HUES64 (cell line): ENCODE data around the gene MYH16.
"Not testable (repeated sequence)": the region's sequence is repeated elsewhere in the genome, so short reads cannot be mapped to it uniquely, and the experiment has no call there.

Experiments used
- H3K27ac ChIP-seq: 2 replicates; pipeline ENCODE4 v1.7.0; 2013; ENCODE audit warnings: low read depth, low read length, inconsistent platforms
- H3K27me3 ChIP-seq: 2 replicates; pipeline ENCODE4 v1.6.1; 2013; ENCODE audit warnings: mild to moderate bottlenecking, low read length; ENCODE audit not compliant: insufficient read depth
- H3K36me3 ChIP-seq: 2 replicates; pipeline ENCODE4 v1.6.1; 2013; ENCODE audit warnings: mild to moderate bottlenecking, low read length; ENCODE audit not compliant: insufficient read depth
- H3K4me1 ChIP-seq: 2 replicates; pipeline ENCODE4 v1.6.1; 2013; ENCODE audit warnings: mild to moderate bottlenecking, low read length, moderate library complexity; ENCODE audit not compliant: insufficient read depth
- H3K4me3 ChIP-seq: 2 replicates; pipeline ENCODE4 v1.5.1; 2013; ENCODE audit warnings: mild to moderate bottlenecking, low read length, moderate library complexity
- H3K9ac ChIP-seq: 2 replicates; pipeline ENCODE4 v1.6.1; 2013; ENCODE audit warnings: mild to moderate bottlenecking, low read depth, low read length
- H3K9me3 ChIP-seq: 2 replicates; pipeline ENCODE4 v1.6.1; 2013; ENCODE audit warnings: low read depth, low read length; ENCODE audit not compliant: insufficient read depth
- WGBS: fragments of 150-250, 120-280 bp; methylation state at CpG from one replicate; pipeline ENCODE4 v1.1.7; 2013; ENCODE audit warnings: missing lambda C conversion rate; 5-methylcytosine and 5-hydroxymethylcytosine counted together

The MYH16 gene

GRCh38 chr7:99309111-99309510, 36.5 kb downstream of the MYH16 start:
- Histone ChIP-seq H3K9ac (no peak overlapping the region), H3K9me3 (0 out of 2 replicates have a peak, but pooled peaks cover 4% of the 10 kb centered on the region), H3K27me3 (no peaks in the 10 kb centered on the region), H3K27ac (no peak overlapping the region), H3K4me1 (no peaks in the 10 kb centered on the region), H3K36me3 (no peaks in the 10 kb centered on the region), H3K4me3 (no peak overlapping the region)
- WGBS, result 92% methylated on average over 7 of the region's 7 CpGs

DNA sequence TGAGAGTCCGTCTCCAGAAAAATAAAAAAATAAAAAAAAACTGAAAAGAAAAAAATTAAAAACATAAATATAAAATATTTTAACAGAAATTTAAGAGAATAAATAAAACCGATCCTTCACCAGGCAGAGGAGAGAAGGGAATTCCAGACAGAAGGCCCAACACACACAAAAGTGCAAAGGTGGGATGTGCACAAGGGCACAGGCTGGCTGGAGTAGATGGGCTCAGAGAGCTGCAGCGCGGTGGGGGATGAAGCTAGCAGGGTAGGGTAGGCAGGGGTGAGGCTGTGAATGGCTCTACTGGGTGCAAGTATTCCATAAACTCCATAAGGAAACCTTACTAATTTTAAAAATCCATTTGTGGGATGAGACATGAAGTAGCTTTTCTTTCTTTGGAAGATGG, 37.4 kb downstream of the MYH16 start:
- H3K9ac ChIP-seq, result no peak overlapping the region
- H3K36me3 ChIP-seq, result no peaks in the 10 kb centered on the region
- 96% methylated on average over 3 of the region's 4 CpGs for WGBS
- H3K27ac ChIP-seq, result no peak overlapping the region
- H3K9me3 ChIP-seq, result 0 out of 2 replicates have a peak, but pooled peaks cover 4% of the 10 kb centered on the region
- H3K4me1 ChIP-seq, result no peaks in the 10 kb centered on the region
- H3K27me3 ChIP-seq, result no peaks in the 10 kb centered on the region
- H3K4me3 ChIP-seq, result no peak overlapping the region

DNA sequence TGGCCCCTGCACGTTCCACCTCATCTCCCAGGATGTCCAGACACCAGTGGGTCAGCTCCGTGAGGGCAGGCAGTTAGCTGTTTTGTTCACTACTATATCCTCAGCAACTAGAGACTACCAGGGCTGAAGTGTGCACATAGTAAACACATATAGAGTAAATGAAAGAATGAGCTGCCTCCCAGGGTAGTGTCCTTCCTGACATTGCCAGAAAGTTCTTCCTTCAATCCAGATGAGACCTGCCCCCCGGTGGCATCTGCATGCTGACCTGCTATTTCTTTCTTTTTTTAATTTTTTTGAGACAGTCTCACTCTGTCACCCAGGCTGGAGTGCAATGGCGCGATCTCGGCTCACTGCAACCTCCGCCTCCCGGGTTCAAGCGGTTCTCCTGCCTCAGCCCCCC, 39.1 kb downstream of the MYH16 start:
- H3K4me1 ChIP-seq, result no peaks in the 10 kb centered on the region
- 89% methylated on average over 9 of the region's 9 CpGs for WGBS
- no peak overlapping the region for H3K9ac ChIP-seq
- no peak overlapping the region for H3K27ac ChIP-seq
- H3K36me3 ChIP-seq, result no peaks in the 10 kb centered on the region
- H3K27me3 ChIP-seq, result no peaks in the 10 kb centered on the region
- H3K9me3 ChIP-seq, result 0 out of 2 replicates have a peak, but pooled peaks cover 4% of the 10 kb centered on the region
- H3K4me3 ChIP-seq, result no peak overlapping the region

DNA sequence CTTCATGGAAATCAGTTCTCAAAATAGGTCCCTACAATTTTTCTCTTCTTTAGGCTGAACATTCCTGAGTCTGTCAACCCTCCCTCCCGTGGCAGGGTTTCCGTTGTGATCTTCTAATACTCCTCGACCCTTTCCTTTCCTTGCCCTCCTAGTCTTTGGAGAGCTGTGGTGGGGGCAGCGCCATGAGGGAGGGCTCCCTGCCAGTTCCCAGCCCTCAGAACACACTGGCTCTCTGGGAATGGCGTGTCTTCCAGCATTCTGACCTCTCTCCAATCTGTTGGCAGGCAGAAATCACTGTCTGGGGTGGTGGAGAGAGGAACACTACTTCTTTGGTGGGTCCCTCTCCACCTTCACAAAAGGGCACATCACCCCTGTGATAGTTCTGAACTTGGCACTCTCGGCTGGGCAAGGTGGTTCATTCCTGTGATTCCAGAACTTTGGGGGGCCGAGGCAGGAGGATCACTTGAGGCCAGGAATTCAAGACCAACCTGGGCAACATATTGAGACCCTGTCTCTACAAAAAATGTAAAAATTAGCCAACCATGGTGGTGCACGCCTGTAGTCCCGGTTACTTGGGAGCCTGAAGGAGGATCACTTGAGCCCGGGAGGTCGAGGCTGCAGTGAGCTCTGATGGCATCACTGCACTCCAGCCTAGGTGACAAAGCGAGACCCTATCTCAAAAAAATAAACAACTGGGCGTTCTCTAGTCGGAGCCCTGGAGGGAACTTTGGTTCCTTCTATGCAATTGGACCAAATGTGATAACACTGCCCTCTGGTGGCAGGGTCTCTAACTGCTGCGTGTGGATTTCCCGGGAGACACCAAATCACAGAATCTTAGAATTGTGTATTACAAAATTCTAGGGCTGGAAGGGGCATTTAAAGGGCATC, 39.9 kb downstream of the MYH16 start:
- no peak overlapping the region for H3K4me3 ChIP-seq
- H3K36me3 ChIP-seq, result no peaks in the 10 kb centered on the region
- no peak overlapping the region for H3K9ac ChIP-seq
- no peaks in the 10 kb centered on the region for H3K27me3 ChIP-seq
- 0 out of 2 replicates have a peak, but pooled peaks cover 4% of the 10 kb centered on the region for H3K9me3 ChIP-seq
- no peaks in the 10 kb centered on the region for H3K4me1 ChIP-seq
- 66% methylated on average over 15 of the region's 16 CpGs for WGBS
- no peak overlapping the region for H3K27ac ChIP-seq

DNA sequence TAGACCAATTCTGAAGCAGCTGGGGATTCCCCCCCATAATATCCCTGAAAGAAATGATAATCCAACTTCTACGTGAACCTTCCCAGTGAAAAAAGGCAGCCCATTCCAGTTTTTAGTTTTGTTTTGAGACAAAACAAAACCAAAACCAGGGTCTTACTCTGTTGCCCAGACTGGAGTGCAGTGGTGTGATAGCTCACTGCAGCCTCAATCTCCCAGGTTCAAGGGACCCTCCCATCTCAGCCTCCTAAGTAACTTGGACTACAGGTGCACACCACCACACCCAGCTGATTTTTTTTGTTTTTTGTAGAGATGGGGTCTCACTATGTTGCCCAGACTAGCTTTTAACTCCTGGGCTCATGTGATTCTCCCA, 40.5 kb downstream of the MYH16 start:
- H3K4me1 ChIP-seq, result no peaks in the 10 kb centered on the region
- H3K27ac ChIP-seq, result no peak overlapping the region
- no peak overlapping the region for H3K4me3 ChIP-seq
- no peak overlapping the region for H3K9ac ChIP-seq
- 0 out of 2 replicates have a peak, but pooled peaks cover 4% of the 10 kb centered on the region for H3K9me3 ChIP-seq
- no peaks in the 10 kb centered on the region for H3K36me3 ChIP-seq
- no peaks in the 10 kb centered on the region for H3K27me3 ChIP-seq
- WGBS, result 76% methylated on average over 1 of the region's 1 CpG

DNA sequence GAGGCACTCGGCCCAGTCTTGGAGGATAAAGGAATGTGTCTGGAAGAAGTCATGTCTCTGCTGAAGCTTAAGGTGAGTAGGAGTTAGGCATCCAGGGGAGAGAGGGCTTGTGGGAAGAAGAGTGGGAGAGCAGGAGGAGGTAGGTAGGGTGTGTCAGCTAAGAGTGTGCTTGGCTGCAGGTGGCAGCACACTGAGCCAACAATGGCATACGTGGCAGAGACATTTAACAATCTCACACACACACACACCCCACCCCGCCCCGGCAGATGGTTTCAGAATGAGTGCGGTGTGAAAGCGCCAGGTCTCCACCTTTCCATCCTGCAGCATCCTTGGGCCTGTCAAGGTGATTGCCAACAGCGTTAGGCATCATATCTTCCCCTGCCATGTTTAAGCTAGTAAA, 41.9 kb downstream of the MYH16 start:
- WGBS, result 91% methylated on average over 7 of the region's 7 CpGs
- H3K4me3 ChIP-seq, result no peak overlapping the region

GRCh38 chr7:99320371-99320770, 47.7 kb downstream of the MYH16 start:
- 47% methylated on average over 4 of the region's 4 CpGs for WGBS
- Histone ChIP-seq H3K36me3 (no peaks in the 10 kb centered on the region), H3K27ac (no peak overlapping the region), H3K9me3 (no peaks in the 10 kb centered on the region), H3K9ac (no peak overlapping the region), H3K4me1 (peaks cover 7% of the 10 kb centered on the region; the same call in 1 of the 2 replicates), H3K4me3 (no peak overlapping the region), H3K27me3 (no peaks in the 10 kb centered on the region)

More for the DNA sequence above, 41.9 kb downstream of the MYH16 start:
- Histone ChIP-seq H3K9ac (no peak overlapping the region), H3K36me3 (no peaks in the 10 kb centered on the region), H3K9me3 (0 out of 2 replicates have a peak, but pooled peaks cover 4% of the 10 kb centered on the region), H3K27me3 (no peaks in the 10 kb centered on the region), H3K27ac (no peak overlapping the region), H3K4me1 (no peaks in the 10 kb centered on the region)

DNA sequence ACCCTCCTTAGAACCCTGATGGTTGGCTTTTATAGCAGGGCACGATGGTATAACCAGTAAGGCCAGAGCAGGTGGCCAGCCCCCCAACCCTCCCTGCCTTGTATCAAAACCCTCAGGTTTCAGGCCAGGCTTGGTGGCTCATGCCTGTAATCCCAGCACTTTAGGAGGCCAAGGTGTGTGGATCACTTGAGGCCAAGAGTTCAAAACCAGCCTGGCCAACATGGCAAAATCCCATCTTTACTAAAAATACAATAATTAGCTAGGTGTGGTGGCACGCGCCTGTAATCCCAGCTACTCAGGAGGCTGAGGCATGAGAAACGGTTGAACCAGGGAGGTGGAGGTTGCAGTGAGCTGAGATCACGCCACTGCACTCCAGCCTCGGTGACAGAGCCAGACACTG, 50.0 kb downstream of the MYH16 start:
- H3K27ac ChIP-seq, H3K36me3 ChIP-seq, H3K4me3 ChIP-seq, H3K27me3 ChIP-seq, H3K9ac ChIP-seq, H3K9me3 ChIP-seq, H3K4me1 ChIP-seq: not testable (repeated sequence)
- 97% methylated on average over 6 of the region's 6 CpGs for WGBS

GRCh38 chr7:99324559-99324958, 51.9 kb downstream of the MYH16 start:
- Histone ChIP-seq H3K9me3 (no peaks in the 10 kb centered on the region), H3K9ac (peak overlapping the region; percentile 86), H3K4me3 (peak overlapping the region; percentile 81), H3K27ac (no peak overlapping the region), H3K27me3 (no peaks in the 10 kb centered on the region), H3K36me3 (no peaks in the 10 kb centered on the region), H3K4me1 (peaks cover 7% of the 10 kb centered on the region; the same call in 1 of the 2 replicates)
- WGBS, result 93% methylated on average over 14 of the region's 14 CpGs

DNA sequence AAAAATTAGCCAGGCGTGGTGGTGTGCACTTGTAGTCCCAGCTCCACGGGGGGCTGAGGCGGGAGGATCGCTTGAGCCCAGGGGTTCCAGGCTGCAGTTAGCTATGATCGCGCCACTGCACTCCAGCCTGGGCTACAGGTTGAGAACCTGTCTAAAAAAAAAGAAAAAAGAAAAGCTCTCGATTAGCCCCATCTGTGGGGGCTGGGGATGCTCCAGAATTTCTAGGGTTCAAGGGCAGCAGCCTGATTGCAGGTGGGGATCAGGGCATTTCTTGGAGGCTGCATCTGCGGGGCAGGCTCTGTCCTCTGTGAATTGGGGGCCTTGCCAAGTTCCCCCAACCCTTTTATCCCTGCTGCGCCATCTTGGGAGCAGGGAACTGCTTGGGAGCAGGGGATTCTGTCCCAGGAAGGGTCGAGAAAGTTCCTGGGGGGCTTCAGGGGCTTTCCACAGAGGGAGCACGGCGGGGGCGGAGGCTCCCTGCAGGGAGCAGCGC, 52.4 kb downstream of the MYH16 start:
- Histone ChIP-seq H3K4me1 (peaks cover 7% of the 10 kb centered on the region; the same call in 1 of the 2 replicates), H3K36me3 (no peaks in the 10 kb centered on the region), H3K27me3 (no peaks in the 10 kb centered on the region), H3K9me3 (no peaks in the 10 kb centered on the region), H3K4me3 (peak overlapping the region; percentile 81), H3K9ac (peak overlapping the region; percentile 86), H3K27ac (peak overlapping the region; percentile 75)
- whole genome bisulfite sequencing, result 35% methylated on average over 14 of the region's 14 CpGs

DNA sequence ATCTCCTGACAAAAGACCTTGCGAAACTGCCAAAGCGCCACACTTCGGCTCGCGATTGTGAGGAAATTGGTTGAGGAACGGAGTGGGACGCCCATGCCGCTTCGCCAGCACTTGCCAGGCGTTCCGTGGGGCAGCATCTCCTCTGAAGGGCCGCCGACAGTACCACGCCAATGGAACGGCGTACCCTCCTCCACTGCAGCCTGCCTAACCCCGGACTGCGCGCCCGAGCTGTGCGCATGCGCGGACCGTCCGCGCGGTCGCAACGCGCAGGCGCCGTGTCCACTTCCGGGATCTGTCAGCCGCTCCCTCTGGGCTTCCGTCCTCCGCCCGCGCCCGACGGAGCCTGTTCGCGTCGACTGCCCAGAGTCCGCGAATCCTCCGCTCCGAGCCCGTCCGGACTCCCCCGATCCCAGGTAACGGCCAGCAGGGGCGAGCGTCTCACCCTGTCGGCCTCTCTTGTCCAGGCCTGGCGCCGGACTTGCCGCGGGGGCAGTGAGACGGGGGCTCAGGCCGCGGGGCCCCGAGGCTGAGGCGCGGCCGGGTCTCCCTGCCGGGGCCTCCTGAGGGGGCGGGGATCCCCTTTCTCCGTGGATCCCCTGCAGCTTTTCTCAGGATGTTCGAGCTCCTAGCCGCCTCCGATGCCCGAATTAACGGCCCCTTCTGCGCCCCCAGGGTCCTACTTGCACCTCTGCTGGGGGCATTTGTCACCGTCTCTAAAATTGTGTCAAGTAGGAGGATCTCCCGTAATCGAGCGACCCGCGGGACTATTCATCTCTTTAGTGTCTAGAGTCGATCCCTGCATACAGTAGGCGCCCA, 53.2 kb downstream of the MYH16 start, which contains the start of gene ARPC1A:
Gene ARPC1A, plus strand, starts transcription at position 307 of the 816 bp plus-strand sequence. CDS start 7,456 bp downstream, outside the sequence.
- under 1% methylated on average over 82 of the region's 82 CpGs for WGBS
- peak within 1 kb of the TSS; percentile 77 for H3K27ac ChIP-seq
- H3K36me3 ChIP-seq, result no peaks in the 10 kb centered on the region
- H3K4me1 ChIP-seq, result no peaks in the 10 kb centered on the region
- H3K9me3 ChIP-seq, result no peaks in the 10 kb centered on the region
- no peaks in the 10 kb centered on the region for H3K27me3 ChIP-seq
- H3K4me3 ChIP-seq, result peak within 1 kb of the TSS; percentile 81
- H3K9ac ChIP-seq, result peak within 1 kb of the TSS; percentile 86
